ENCODE measurements around the gene ZBTB43.
"Not testable (repeated sequence)": the region's sequence is repeated elsewhere in the genome, so short reads cannot be mapped to it uniquely, and the experiment has no call there.

ZBTB43 gene

GRCh38 chr9:126791406-126792230, 13.2 kb upstream of the ZBTB43 start:
- DNase-seq, result no peak

DNA sequence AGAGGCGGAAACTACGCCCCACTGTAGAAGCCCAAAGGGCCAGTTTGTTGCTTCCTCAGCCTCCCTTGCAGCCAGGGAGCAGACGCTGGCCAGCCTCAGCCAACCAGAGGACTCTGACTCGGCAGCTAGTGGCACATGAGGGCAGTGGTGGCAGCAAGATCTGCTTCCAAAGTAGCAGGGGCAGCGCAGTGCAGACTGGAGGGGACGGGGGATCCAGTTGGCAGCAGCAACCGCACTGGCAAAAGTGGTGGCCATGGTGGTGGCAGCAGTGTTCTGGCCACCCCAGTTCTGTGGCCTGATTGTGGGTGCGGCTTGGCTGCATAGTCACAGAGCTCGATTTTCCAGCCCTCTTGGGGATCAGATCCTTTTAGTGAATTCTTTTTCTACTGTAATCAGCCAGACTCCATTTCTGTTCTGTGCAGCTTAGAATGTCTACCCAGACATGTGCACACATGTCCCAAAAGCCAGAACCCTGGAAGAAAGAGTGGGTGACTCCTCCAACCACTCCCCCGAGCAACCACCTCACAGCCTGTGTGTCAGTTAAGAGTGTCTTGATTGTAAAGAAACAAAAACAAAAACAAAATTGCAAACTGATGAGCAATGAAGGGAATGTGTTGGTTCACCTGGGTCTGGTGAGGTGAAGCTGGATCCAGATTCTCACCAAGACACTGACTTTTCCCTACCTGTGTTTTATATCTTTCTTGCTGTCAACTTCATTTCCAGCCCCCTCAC, 11.0 kb upstream of the ZBTB43 start:
- no peak for DNase-seq

GRCh38 chr9:126794441-126794840, 10.4 kb upstream of the ZBTB43 start:
- DNase-seq, result no peak

DNA sequence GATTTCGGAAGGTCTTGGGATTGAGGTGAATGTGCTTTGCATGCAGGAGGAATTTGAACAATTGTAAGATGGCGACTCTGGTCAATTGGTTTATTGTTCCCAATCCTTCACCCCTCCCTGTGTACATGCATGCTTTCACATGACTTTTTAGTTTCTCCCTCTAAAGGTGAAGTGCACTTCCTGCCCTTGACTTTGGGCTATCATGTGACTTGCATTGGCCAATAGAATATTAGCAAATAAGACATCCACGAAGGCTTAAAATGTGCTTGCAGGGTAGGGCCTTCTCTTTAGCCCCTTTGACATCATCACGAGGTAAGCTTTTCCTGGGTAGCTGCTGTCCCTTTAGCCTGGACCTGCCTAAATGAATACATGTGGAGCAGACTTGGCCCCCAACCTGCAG, 8.1 kb upstream of the ZBTB43 start:
- DNase-seq, result no peak

DNA sequence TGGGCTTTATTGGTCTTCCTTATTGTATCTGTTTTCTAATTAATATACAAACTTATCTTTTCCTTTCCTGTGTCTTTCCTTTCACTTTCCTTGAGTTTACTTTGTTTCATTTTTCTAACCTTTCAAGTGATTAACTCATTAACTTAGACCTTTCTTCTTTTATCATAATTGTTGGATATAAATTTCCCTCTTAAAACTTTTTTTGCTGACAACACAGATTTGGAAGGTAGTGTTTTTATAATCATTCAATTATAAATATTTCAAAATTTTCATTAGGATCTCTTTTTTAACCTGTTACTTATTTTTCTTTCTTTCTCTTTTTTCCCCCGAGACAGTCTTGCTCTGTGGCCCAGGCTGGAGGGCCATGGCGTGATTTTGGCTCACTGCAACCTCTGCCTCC, 6.9 kb upstream of the ZBTB43 start:
- no peak for DNase-seq

DNA sequence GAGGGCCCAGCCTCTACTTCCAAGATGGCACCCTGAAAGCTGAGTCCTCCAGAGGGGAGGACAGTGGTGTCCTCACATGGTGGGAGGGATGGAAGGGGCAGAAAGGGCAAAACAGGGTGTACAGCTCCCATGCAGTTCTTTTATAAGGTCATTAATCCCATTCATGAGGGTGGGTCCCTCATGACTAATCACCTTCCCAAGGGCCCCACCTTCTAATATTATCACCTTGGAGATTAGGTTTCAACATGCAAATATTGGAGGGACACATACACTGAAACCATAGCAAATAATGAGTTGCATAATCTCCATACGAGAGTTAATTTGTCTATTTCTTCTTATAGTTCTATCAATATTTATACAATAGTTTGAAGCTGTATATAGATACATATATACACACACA, 5.8 kb upstream of the ZBTB43 start:
- DNase-seq, result no peak

GRCh38 chr9:126802318-126803059, 2.4 kb upstream of the ZBTB43 start:
- no peak for DNase-seq

DNA sequence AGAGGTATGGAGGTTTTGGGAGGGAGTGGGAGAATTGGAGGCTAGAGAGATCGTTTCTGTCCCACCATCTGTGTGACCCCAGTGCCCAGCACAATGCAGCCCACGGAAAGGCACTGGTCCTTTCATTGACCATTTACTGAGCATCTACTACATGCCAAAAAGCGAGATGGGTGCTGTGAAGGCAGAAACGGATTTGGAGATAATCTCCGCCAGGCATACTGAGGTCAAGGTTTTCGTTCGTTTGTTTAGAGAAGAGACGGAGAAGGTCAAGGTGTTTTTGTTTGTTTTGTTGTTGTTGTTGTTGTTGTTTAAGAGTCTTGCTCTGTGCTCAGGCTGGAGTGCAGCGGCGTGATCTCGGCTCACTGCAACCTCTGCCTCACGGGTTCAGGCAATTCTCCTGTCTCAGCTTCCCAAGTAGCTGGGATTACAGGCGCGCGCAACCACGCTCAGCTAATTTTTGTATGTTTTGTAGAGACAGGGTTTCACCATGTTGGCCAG, 593 bp upstream of the ZBTB43 start:
- no peak for DNase-seq

DNA sequence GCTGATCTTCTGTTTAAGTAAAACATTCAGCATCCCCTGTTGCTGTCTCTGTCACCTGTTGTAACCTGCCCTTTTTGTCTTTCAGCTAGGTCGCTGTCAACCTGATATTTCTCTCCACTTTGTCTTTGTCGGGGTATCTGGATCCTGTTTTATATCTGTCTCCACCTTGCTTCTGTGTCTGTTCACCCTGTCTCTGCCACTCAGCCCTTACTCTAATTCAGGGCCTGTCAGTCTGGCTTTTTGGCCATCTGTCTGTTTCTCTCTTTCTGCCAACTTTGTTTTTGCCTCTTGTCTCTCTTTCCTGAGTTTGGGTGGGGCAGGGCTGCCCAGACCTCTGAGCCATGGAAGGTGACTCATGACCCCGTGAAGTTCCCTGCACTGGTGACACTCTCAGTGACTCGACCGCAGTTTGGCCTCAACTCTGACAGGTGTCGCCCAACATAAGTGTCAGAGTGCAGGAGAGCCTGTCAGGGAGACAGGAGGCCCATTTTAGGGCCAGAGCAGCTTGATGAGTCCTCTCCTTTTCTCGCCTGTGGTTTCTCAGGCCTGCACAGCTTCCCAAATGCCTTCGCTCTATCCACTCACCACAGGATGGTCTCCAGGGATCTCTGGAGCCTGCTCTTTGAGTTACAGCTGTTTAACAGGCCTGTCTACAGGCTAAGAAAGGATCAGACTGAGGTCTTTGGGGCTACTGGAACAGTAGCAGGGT, 868 bp downstream of the ZBTB43 start:
- DNase-seq, result peak; percentile 90

DNA sequence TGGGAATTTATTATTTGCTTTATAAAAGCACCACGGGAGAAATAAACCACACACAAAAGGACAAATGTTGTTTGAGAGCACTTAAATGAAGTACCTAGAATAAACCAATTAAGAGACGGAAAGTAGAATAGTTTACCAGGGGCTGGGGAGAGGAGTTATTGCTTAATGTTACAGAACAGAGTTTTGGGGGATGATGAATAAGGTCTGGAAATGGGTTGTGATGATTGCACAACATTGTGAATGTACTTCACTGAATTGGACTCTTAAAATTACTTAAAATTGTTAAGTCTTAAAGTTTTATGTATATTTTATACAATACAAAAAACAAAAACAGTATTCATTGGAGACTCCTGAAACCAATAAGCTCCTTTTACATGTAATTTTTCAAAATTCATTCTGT, 1.5 kb downstream of the ZBTB43 start:
- no peak for DNase-seq

DNA sequence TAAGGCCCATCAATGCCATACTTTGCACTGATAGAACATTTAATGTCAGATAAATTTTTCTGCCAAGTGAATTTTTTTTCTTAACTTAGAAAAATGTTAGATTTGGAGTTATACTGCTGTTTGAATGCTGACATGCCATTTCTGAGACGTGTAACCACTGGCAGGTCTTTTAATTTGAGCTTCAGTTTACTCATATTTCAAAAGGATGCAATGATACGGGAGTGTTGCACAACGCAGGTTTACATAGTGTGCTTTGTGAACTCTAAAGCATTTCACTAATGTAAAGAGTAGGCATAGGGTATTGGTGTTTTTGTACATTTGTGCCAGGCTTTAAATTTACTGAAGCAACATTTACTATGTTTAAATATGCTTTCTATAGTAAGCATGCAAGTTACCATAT, 4.2 kb downstream of the ZBTB43 start:
- DNase-seq, result no peak

GRCh38 chr9:126810221-126810620, 5.4 kb downstream of the ZBTB43 start:
- DNase-seq, result not testable (repeated sequence)

GRCh38 chr9:126813072-126813471, 8.2 kb downstream of the ZBTB43 start:
- no peak for DNase-seq

DNA sequence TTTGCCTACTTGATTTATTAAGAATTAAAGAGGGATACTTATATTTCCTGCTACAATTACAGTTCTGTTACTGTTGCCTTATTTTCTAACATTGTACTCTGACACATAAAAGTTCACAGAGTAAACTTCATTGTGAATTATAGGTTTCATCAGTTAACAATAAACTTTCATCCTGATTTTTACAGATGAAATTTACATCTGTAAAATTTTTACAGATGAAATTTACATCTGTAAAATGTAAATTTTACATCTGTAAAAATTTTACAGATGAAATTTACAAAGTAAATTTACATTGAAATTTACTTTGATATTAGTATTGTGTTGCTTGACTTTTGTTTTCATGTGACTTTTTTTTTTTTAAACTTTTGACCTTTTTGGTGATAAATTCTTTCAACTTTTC, 9.3 kb downstream of the ZBTB43 start:
- no peak for DNase-seq

GRCh38 chr9:126817615-126818014, 12.8 kb downstream of the ZBTB43 start:
- DNase-seq, result not testable (repeated sequence)

GRCh38 chr9:126818482-126818881, 13.6 kb downstream of the ZBTB43 start:
- DNase-seq, result no peak

DNA sequence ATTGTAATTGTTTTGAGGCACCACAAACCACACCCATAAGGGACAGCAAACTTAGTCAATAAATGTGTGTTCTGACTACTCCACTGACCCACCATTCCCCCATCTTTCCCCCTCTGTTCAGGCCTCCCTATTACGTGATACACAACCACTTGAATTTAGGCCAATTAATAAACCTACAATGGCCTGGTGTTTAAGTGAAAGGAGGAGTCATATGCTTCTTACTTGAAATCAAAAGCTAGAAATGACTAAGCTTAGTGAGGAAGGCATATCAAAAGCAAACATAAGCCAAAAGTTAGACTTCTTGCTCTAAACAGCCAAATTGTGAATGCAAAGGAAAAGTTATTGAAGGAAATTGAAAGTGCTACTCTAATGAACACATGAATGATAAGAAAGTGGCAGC, 14.6 kb downstream of the ZBTB43 start:
- peak; percentile 71 for DNase-seq

- DNase-seq, result no peak
Observed at GRCh38 chr9:126822278-126822677, 17.4 kb downstream of the ZBTB43 start.

DNA sequence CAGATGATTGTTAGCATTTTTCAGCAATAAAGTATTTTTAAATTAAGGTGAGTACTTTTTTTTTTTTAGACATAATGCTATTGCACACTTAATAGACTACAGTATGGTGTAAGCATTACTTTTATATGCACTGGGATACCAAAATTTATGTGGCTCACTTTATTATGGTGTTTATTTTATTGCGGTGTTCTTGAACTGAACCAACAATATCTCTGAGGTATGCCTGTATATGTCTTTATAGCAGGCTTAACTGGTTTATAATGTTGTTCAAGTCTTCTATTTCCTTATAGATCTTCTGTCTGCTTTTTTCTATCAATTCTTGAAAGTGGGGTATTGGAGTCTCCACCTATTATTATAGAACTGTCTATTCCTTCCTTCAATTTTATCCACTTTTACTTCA, 18.0 kb downstream of the ZBTB43 start:
- DNase-seq, result no peak

DNA sequence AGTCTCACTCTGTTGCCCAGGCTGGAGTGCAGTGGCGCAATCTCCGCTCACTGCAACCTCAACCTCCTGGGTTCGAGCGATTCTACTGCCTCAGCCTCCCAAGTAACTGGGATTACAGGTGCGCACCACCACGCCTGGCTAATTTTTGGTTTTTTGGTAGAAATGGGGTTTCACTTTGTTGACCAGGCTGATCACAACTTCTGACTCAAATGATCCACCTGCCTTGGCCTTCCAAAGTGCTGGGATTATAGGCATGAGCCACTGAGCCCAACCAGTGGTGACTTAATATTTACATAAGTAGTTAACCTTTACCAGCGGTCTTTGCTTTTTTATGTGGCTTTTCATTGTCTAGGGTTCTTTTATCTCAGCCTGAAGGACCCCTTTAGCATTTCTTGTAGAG, 19.2 kb downstream of the ZBTB43 start:
- not testable (repeated sequence) for DNase-seq

GRCh38 chr9:126827227-126827626, 22.4 kb downstream of the ZBTB43 start:
- DNase-seq, result no peak

DNA sequence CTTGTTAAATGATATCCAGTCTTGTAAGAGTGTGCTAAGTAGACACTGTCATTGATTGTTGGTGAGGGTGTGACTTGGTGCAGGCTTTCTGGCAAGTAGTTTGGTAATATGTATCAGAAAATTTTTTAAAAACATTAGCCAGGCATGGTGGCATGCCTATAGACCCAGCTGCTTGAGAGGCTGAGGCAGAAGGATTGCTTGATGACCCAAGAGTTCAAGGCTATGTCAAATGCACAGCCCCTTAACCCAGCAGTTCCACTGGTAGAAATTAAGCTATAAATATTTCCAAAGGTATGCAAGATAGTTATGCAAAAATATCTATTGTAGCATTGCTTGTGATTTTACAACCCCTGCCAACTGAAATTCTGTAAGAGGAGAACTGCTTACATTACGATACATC, 24.2 kb downstream of the ZBTB43 start:
- no peak for DNase-seq

DNA sequence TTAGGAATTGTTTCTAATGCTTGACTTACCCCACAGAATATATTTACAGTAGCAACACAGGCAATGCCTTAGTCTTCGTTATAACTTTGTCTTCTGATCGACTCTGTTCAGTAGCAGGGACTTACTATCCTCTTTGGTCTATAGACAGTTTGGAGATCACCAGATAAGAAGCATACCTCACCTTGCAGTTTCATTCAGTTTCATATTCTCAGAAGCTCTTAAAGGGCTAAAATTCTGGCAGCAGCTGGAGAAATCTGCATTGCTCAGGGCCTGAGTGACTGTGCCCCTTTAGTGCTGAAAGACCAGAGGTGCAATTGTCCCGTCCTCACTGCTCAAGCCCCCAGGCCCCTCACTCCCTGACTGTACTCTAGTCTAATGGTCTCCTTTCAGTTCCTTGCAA, 26.0 kb downstream of the ZBTB43 start:
- peak; percentile 7 for DNase-seq
